GM12878 (cell line): Measurements from ENCODE around the gene ERP44. TPM values are rescaled to one million over a fixed set of nuclear protein-coding genes. Genes with fewer than 3 reads are reported as not detected.
A peak's percentile ranks its signal among the peaks of the same experiment; 100 is the strongest.

Experiments used
- E4F1 ChIP-seq: fragments of 450-650 bp; IDR thresholded peaks from 2 replicates; pipeline ENCODE4 v1.6.1; 2018; ENCODE audit warnings: borderline replicate concordance, mild to moderate bottlenecking; ENCODE audit not compliant: partially characterized antibody
- NFYA ChIP-seq: IDR thresholded peaks from 2 replicates; pipeline ENCODE4 v1.6.1; 2011; ENCODE audit warnings: low read depth, mild to moderate bottlenecking, low read length, improper control_type of control experiment, borderline replicate concordance
- POLR2AphosphoS2 ChIP-seq: IDR thresholded peaks from 2 replicates; pipeline ENCODE4 v1.6.1; 2011; ENCODE audit warnings: low read depth, mild to moderate bottlenecking, low read length, improper control_type of control experiment, moderate library complexity
- RAD21 ChIP-seq: IDR thresholded peaks from 2 replicates; pipeline ENCODE4 v1.6.1; 2011; ENCODE audit warnings: mild to moderate bottlenecking, low read depth, low read length, moderate library complexity; ENCODE audit not compliant: insufficient read depth
- RAD51 ChIP-seq: fragments of 450-650 bp; IDR thresholded peaks from 2 replicates; pipeline ENCODE4 v1.6.1; 2016; ENCODE audit warnings: moderate library complexity, mild to moderate bottlenecking, inconsistent platforms
- SMC3 ChIP-seq: IDR thresholded peaks from 2 replicates; pipeline ENCODE4 v1.6.1; 2011; ENCODE audit warnings: low read length, improper control_type of control experiment, borderline replicate concordance
- SRF ChIP-seq, 2 experiments: IDR thresholded peaks; 2 replicates each; pipeline ENCODE4 v1.6.1; 2011; ENCODE audit warnings: low read depth in 2 of 2, low read length in 2 of 2, mild to moderate bottlenecking in 1 of 2, moderate library complexity in 1 of 2
- SUZ12 ChIP-seq: fragments of 200-600 bp; sonication (generic); IDR thresholded peaks from one replicate; pipeline ENCODE4 v1.6.1; 2018; ENCODE audit warnings: antibody characterized with exemption, mild to moderate bottlenecking; ENCODE audit not compliant: unreplicated experiment
- TARDBP ChIP-seq: IDR thresholded peaks from 2 replicates; pipeline ENCODE4 v1.6.1; 2016; ENCODE audit warnings: borderline replicate concordance
- USF1 ChIP-seq: IDR thresholded peaks from 2 replicates; pipeline ENCODE4 v1.6.1; 2011; ENCODE audit warnings: borderline replicate concordance, low read depth, mild to moderate bottlenecking, moderate library complexity, mixed read lengths, low read length; ENCODE audit not compliant: insufficient read depth; ENCODE audit errors: extremely low read length
- ZBED1 ChIP-seq: IDR thresholded peaks from 2 replicates; pipeline ENCODE4 v1.6.1; 2016; ENCODE audit warnings: borderline replicate concordance
- ZBTB4 ChIP-seq: fragments of 450-650 bp; formaldehyde crosslinking; IDR thresholded peaks from 2 replicates; pipeline ENCODE4 v1.4.0; 2022; ENCODE audit warnings: mild to moderate bottlenecking, moderate library complexity
- ZBTB40 ChIP-seq: fragments of 450-650 bp; IDR thresholded peaks from 2 replicates; pipeline ENCODE4 v1.6.1; 2016; ENCODE audit warnings: mild to moderate bottlenecking, moderate library complexity, borderline replicate concordance
- polyA plus RNA-seq, 11 experiments: library from polyadenylated mRNA; depleted of rRNA in 4 of 11; unstranded in 6 of 11; stranded (reverse) in 5 of 11; fragments of >200 nt; fragmentation: Nextera tagmentation in 4 of 11; fragmentation: Illumina TruSeq in 1 of 11; extraction: Ambion mirVana in 4 of 11; extraction: Trizol in 1 of 11; gene quantifications; 1 replicate in 1 of 11; 2 replicates in 10 of 11; pipeline versions ENCODE4 v1.2.1 to v1.2.3, GENCODE V29; 2011 to 2016; ENCODE audit warnings: inconsistent platforms in 2 of 11, missing spikeins in 2 of 11, low read depth in 1 of 11
- total RNA-seq, 4 experiments: library from RNA; depleted of rRNA in 3 of 4; stranded (reverse); fragments of >200 nt in 3 of 4; fragmentation: Illumina TruSeq in 1 of 4; extraction: Trizol in 1 of 4; gene quantifications; 2 replicates each; pipeline versions ENCODE4 v1.2.1 to v1.2.3, GENCODE V29; 2013 to 2021

The ERP44 gene
- total and polyA plus RNA-seq, 10 of the 15 experiments (the other 5 are each of a cell fraction or from before 2014, with no cell fraction given) = 11.5 to 52.4 (median 20.2) TPM

- TF ChIP-seq ZBTB40 (peak; percentile 94), USF1 (no peak), SRF (IDR thresholded peaks at IDR 0.05; ENCODE audit: low read depth in 2 of 2, low read length in 2 of 2) (peak in 1 of 2 experiments; percentile 30; a peak in 1 of 4 replicates), ZBED1 (no peak), NFYA (no peak), TARDBP (peak; percentile 94), SUZ12 (no peak), RAD21 (0 out of 2 replicates have a peak, but pooled peaks have one; percentile 1), E4F1 (peak; percentile 83), SMC3 (peak; percentile 5; the same call in 1 of the 2 replicates), RAD51 (no peak), POLR2AphosphoS2 (0 out of 2 replicates have a peak, but pooled peaks have one; percentile 56), ZBTB4 (CRISPR knock-in tag) (no peak)
These were observed at the start of gene ERP44, which contains the start of gene INVS (continued) for GRCh38 chr9:100098887-100099721.
